KMS-11 (cell line): ENCODE measurements around the gene ASPSCR1.

ENCODE experiments used
- H2AFZ ChIP-seq: fragments of 200-600 bp; sonication (generic); 2 replicates; pipeline ENCODE4 v1.6.1; 2016; ENCODE audit warnings: antibody characterized with exemption, mixed run types, low read depth
- H3K27ac ChIP-seq: fragments of 200-600 bp; sonication (generic); 2 replicates; pipeline ENCODE4 v1.6.1; 2016; ENCODE audit warnings: mild to moderate bottlenecking, mixed run types
- H3K27me3 ChIP-seq: fragments of 200-600 bp; sonication (generic); 2 replicates; pipeline ENCODE4 v1.6.1; 2017; ENCODE audit warnings: mild to moderate bottlenecking, low read depth, mixed run types, moderate library complexity; ENCODE audit not compliant: insufficient read depth
- H3K36me3 ChIP-seq: fragments of 200-600 bp; sonication (generic); 2 replicates; pipeline ENCODE4 v1.6.1; 2017; ENCODE audit warnings: mild to moderate bottlenecking, mixed run types; ENCODE audit not compliant: insufficient read depth
- H3K4me1 ChIP-seq: fragments of 200-600 bp; sonication (generic); 2 replicates; pipeline ENCODE4 v1.6.1; 2016; ENCODE audit warnings: mild to moderate bottlenecking, low read depth, mixed run types; ENCODE audit not compliant: poor library complexity, severe bottlenecking
- H3K4me2 ChIP-seq: fragments of 200-600 bp; sonication (generic); 2 replicates; pipeline ENCODE4 v1.7.0; 2016; ENCODE audit warnings: mild to moderate bottlenecking, mixed run types
- H3K4me3 ChIP-seq: fragments of 200-600 bp; sonication (generic); IDR thresholded peaks from 2 replicates; pipeline ENCODE4 v1.6.1; 2017; ENCODE audit warnings: low read depth, low read length, mixed read lengths; ENCODE audit not compliant: insufficient read depth
- H3K79me2 ChIP-seq: fragments of 200-600 bp; sonication (generic); 2 replicates; pipeline ENCODE4 v1.6.1; 2016; ENCODE audit warnings: low read depth, mixed run types; ENCODE audit not compliant: insufficient read depth
- H3K9ac ChIP-seq: fragments of 200-600 bp; sonication (generic); 2 replicates; pipeline ENCODE4 v1.6.1; 2016; ENCODE audit warnings: mild to moderate bottlenecking, mixed run types
- H4K20me1 ChIP-seq: fragments of 200-600 bp; sonication (generic); 2 replicates; pipeline ENCODE4 v1.6.1; 2016; ENCODE audit warnings: mild to moderate bottlenecking, mixed run types; ENCODE audit not compliant: insufficient read depth
- CTCF ChIP-seq: fragments of 200-600 bp; sonication (generic); conservative IDR thresholded peaks from 2 replicates; pipeline ENCODE4 v1.6.1; 2017; ENCODE audit warnings: low read depth, mild to moderate bottlenecking, antibody characterized with exemption, low read length, moderate library complexity, mixed read lengths

Gene ASPSCR1

GRCh38 chr17:82018152-82018988 is 40.9 kb downstream of the ASPSCR1 start:
- Histone ChIP-seq H3K4me1 (no peaks in the 10 kb centered on the region), H3K4me3 (no peak overlapping the region), H3K9ac (no peak overlapping the region), H3K27ac (no peak overlapping the region), H3K36me3 (no peaks in the 10 kb centered on the region), H4K20me1 (no peaks in the 10 kb centered on the region), H3K79me2 (peaks cover 6% of the 10 kb centered on the region; the same call in 1 of the 2 replicates), H2AFZ (no peak overlapping the region), H3K4me2 (no peak overlapping the region), H3K27me3 (no peaks in the 10 kb centered on the region)
- no peak for TF ChIP-seq CTCF

- Histone ChIP-seq H3K4me1 (peaks cover 2% of the 10 kb centered on the region), H3K4me3 (no peak overlapping the region), H3K27ac (no peak overlapping the region), H3K36me3 (no peaks in the 10 kb centered on the region), H3K27me3 (no peaks in the 10 kb centered on the region), H3K4me2 (no peak overlapping the region), H4K20me1 (no peaks in the 10 kb centered on the region), H3K9ac (no peak overlapping the region), H3K79me2 (peaks cover 6% of the 10 kb centered on the region; the same call in 1 of the 2 replicates), H2AFZ (no peak overlapping the region)
- TF ChIP-seq CTCF = no peak
Observed at GRCh38 chr17:82018989-82019689, 41.7 kb downstream of the ASPSCR1 start.

GRCh38 chr17:82019690-82020571 is 42.5 kb downstream of the ASPSCR1 start:
- no peak overlapping the region for H2AFZ ChIP-seq
- H3K4me3 ChIP-seq = no peak overlapping the region
- H3K36me3 ChIP-seq = no peaks in the 10 kb centered on the region
- no peaks in the 10 kb centered on the region for H4K20me1 ChIP-seq
- peaks cover 6% of the 10 kb centered on the region for H3K4me1 ChIP-seq
- H3K9ac ChIP-seq = no peak overlapping the region
- TF ChIP-seq CTCF = peak; percentile 81
- no peaks in the 10 kb centered on the region for H3K27me3 ChIP-seq
- peaks cover 6% of the 10 kb centered on the region; the same call in 1 of the 2 replicates for H3K79me2 ChIP-seq
- H3K4me2 ChIP-seq = no peak overlapping the region
- no peak overlapping the region for H3K27ac ChIP-seq

GRCh38 chr17:82020572-82021106 is 43.2 kb downstream of the ASPSCR1 start:
- no peaks in the 10 kb centered on the region for H4K20me1 ChIP-seq
- H3K4me2 ChIP-seq = peak overlapping the region; percentile 56; the same call in 1 of the 2 replicates
- H3K9ac ChIP-seq = no peak overlapping the region
- peaks cover 6% of the 10 kb centered on the region for H3K4me1 ChIP-seq
- H3K27ac ChIP-seq = no peak overlapping the region
- H3K36me3 ChIP-seq = no peaks in the 10 kb centered on the region
- H3K4me3 ChIP-seq = no peak overlapping the region
- no peak overlapping the region for H2AFZ ChIP-seq
- H3K27me3 ChIP-seq = no peaks in the 10 kb centered on the region
- H3K79me2 ChIP-seq = peaks cover 6% of the 10 kb centered on the region; the same call in 1 of the 2 replicates
- TF ChIP-seq CTCF = no peak
